NCI-H1092 treated with DMSO at 0.1 percent for 48 hours (cell line): ENCODE data around the gene COL5A1.
"Not testable (repeated sequence)": the region's sequence is repeated elsewhere in the genome, so short reads cannot be mapped to it uniquely, and the experiment has no call there.

Experiments
- DNase-seq: peaks from one replicate; lab custom pipeline; 2025; lab: John Stamatoyannopoulos, UW

COL5A1 gene

DNA sequence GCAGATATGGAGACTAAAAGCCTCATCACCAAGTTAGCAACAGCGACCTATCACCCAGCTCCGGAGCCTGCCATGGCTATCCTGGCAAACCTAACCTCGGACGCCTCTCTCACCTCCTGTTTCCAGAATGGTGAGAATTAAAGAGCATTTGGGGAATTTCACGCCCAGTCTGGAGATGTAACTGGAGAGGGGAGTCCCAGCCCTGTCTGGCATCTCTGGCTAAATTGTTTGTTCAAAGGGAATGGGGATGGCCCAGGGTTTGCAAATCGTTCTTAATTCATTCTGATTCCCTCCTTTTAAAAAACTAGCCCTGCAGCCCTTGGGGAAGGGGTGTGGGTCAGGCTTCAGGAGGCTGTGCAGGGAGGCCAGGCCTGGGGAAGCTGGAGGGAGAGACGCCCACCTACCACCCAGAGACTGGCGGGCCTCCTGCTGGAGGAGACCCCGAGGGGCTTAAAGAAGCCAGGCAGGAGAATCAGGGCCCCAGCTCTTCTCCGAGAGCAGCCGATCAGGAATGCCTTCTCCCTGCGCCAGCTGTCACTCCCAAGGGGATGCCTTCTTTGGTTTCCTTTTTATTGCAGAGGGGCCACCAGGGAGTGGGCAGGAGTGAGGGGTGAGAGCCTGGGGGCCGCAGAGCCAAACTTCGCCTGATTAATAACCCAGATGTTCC is 964 bp upstream of the COL5A1 start:
- no peak for DNase-seq

DNA sequence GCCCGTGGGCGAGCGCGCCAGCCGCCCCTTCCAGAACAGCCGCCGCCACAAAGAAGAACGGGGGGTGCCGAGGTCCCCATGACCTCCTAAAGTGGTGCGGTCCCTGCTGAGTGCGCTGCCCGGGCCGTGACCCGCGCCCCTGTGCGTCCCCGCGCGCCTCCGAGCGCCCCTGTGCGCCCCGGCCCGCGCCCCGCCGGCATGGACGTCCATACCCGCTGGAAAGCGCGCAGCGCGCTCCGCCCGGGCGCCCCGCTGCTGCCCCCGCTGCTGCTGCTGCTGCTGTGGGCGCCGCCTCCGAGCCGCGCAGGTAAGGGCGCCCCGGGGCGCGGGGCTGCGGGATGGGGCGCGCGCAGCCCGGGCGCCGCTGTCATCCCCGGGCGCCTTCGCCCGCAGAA is 384 bp downstream of the COL5A1 start:
- no peak for DNase-seq

DNA sequence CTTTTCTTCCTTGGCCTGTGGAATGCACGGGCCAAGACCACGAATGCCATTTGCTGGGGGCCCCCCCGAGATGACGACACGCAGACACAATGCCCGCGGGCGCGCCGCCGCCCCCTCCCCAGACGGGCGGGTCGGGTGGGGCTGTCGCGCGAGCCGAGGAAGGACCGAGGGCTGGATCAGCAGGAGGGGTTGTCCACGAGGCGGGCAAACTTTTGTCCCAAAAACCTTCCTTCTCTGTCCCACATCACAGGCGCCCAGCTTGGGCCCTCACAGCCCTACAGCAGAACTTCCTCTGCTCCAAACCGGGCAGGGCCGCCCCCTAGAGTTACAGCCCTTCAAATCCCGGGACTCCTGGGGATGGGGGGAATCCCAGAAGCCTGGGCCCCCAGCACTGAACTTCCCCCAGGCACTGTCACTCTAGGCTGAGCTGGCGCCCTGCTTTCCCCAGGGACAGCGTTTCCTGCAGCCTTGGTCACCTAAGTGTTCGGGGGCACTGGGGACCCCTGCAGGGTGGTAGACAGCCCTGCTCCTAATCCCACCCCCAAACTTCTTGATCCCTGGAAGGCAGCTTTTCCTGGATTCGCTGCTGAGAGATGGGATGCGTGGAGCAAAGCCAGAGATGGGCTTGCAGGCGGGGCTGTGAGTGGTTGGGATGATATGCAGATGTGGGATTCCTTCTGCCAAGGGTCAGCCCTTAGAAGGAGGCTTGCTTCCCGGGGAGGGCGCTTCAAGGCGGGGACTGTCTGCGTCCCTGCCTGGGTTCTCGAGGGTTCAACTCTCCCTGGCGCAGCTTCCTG is 980 bp downstream of the COL5A1 start:
- no peak for DNase-seq

DNA sequence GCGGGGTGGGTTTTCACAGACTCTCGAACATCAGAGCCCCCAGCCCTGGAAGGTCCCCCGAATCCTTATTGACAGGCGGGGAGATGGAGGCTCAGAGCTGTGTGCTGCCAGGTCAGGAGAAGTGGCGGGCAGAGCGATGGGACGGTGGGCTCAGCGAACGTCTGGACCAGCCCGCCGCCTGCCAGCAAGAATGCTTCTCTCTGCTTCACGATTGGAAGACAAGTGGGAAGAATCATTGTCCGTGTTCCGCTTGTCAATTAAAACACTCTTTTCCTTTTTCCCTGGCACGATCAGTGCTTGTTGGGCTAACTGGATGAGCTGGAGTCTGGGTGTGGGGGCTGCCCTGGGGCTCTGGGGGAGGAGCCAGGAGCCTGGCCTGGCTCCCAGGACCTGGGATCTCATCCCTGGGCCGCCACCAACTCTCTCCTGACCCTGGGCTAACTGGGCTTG is 1.6 kb downstream of the COL5A1 start:
- DNase-seq = no peak

DNA sequence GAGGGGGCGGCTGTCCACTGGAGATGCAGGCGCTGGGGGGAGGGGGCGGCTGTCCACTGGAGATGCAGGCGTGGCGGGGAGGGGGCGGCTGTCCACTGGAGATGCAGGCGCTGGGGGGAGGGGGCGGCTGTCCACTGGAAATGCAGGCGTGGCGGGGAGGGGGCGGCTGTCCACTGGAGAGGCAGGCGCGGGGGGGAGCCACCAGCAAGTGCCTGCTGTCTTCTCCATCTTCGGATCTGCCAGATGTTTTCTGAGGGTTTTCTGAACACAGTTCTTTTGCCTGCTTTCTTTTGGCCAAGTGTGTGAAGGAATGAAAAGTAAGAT is 2.8 kb downstream of the COL5A1 start:
- not testable (repeated sequence) for DNase-seq

DNA sequence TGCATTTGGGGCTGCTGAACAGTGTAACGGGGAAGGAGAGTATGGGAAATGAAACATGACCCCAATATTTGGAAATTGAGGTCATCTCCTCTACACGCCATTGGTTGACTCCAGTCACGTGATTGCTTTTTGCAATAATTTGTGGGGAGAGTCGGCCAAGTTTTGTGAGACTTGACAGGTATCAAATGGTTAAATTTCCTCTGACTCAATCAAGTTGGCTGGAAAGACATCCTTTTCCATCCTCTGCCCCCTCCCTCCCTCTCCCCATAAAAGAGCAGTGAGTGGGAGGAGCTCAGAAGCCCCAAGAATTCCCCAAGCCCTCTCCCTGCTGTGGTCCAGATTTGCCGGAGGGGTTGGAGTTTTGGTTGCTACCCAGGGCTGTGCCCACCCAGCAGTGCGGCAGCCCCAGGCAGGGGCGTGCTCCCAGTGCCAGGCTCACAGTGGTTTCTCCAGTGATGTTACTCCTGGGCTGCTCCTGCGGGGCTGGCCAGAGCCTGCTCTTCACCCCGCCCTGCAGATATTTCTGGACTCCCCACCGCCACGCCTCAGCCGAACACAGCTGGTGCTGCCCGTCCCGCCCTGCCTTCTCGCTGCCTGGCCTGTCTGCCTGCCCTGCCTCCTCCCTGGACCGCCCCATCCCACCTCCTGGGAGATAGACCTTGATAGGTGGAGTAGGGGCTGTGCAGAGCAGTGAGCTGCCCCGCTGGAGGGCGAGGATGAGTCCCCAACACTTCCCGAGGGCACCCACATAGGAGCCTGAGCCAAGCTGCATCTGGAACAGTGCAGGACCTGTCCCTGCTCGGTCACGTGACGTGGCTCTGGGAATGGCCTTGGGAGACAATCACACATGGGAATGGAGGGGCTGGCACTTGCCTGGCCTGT is 3.4 kb downstream of the COL5A1 start:
- no peak for DNase-seq

DNA sequence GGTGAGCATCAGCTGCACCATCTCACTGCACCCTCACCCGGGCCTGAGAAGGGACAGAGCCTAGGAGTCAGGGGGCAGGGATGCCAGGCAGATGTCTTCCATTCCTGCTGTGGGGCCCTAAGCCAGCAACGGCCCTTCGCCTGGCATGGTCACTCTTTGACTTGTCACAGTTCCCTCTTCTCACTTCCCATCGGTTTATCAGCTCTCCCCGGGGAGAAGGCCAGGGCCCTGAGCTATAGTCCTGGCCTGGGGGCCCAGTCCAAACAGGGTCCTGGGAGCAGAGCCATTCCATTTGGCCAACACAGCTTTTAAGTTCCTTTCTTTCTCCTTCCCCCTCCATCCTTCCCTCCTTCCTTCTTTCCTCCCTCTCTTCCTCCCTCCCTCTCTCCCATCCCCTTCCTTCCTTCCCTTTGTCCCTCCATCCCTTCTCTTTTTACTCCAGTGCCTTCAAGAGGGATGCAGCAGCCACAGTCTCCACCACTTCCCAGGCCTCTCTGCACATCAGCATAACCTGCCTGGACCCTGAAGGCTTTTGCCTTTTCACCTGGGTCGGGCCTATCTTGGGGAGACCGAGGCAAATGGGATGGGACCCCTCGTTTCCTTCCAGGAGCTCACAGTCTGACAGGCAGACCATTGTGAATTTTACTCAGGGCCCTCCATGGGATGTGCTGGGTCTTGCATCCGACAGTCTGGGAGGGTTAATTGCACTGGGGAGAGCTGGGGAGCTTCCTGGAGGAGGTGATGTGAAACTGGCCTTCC is 4.2 kb downstream of the COL5A1 start:
- no peak for DNase-seq

DNA sequence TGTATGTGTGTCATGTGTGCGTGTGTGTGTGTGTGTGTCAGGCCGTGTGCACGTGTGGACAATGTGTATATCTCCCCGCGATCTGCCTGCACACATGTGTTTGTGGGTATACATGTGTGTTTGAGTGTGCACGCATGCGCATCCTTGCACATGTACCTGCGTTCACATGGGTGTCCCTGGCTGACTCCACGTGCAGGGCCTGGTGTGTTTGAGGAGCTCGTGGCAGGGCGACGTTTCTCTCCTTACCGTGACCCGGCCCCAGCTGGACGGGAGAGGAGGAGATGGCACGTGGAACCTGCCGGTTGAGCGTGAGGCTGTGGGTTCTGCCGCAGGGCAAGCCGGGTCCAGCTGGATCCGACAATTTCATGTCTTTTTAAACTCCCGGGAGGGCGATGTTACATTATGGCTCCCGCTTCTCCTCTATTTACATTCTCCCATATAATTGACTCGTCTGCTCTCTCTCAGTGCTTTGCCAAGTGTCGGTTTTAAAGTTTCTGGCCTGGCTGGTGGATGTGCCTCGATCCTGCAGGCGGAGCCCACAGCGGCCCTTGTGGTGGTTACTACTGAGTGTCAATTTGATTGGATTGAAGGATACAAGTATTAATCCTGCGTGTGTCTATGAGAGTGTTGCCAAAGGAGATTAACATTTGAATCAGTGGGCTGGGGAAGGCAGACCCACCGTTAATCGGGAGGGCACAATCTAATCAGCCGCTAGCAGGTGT is 5.9 kb downstream of the COL5A1 start:
- no peak for DNase-seq

DNA sequence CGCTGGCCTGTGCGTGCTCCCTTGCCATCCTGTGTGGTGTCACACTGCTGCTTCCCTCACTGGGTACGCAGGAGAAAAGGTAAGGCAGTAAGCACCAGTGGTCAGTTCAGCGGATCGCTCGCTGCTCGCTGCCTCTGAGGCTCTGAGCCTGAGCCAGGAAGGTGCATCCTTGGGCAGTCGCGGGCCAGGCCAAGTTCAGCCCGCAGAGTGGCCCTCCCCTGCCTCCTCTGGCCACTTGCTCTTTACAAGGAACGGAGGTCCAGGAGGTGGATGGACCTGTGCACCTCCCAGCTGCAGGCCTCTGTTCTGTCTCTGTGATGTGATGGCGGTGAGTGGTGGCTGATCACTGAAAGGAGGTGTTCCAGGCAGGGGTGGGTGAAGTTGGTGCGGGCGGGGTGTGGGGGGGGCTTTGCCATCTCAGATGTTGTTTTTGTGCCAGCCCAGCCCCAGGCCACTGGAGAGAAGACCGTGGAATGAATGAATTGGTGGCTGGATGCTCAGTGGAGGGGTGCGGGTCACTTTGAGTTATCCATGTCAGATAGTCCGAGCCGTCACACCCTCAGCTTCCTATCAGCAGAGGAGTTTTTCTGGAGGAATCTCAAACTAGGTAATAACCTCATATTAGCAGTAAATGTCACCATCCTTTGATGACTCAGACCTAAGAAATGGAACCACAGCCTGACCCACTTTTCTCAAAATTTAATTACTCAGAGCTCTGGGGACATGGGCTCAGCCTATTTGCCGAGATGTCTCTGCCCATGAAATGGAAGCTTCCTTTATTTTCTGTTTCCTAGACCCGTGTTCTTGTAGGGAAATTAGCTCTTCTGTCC is 7.3 kb downstream of the COL5A1 start:
- DNase-seq = no peak

DNA sequence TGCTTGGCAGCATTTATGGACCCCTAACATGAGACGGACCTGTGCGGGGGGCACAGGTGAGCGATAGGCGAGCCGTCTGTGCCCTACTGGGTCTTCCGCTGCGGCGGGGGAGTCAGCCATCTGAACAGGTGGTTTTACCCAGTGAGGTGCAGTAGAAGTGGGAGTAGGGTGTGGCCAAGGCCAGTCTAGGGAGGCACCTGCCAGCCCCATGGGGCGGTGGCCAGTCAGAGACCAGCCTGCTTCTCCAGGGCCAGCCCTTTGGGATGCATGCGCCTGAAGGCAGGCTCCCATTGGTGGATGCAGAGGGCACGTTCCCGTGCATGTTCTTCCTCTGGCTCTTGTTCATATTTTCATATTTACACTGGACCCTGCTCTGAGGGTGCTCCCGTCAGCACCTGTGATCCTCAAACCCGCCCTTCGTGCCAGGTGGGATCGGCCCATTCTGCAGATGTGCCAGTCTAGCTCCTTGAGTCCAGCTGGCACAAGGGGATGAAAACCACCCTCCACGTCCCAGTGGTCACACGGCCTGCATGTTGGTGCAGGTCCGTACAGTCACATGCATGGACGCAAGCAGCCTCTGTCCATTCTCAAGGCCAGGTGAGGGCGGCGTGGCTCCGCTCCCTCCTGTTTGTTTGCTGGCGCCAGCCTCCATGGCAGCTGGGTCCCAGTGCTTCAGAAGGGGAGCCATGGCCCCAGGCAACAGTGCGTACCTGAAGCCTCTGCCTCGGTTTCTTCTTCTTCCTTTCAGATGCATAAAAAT is 9.0 kb downstream of the COL5A1 start:
- no peak for DNase-seq

DNA sequence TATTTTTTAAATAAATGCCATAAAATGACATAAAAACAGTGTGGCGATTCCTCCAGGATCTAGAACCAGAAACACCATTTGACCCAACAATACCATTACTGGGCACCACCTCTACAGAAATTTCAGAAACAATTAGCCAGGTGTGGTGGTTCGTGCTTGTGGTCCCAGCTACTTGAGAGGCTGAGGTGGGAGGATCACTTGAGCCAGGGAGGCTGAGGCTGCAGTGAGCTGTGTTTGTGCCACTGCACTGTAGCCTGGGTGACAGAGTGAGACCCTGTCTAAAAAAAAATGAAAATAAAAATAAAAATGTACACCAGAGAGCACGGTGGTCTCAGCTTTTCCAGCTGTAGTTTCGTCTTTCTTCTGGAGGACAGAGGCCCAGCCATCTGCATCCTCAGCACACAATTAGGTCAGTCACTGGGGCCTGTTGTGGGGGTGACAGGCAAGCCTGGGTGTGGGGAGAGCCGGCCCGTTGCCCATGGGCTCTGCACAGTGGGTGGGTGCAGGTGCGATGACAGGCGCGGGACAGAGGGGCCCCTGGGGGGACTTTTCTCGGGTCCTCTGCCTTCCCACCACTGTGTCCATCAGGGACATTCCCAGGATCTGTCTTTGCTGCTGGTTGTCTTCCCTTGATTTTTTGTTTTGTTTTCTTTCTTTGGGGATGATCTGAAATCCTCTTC is 9.8 kb downstream of the COL5A1 start:
- DNase-seq = no peak

DNA sequence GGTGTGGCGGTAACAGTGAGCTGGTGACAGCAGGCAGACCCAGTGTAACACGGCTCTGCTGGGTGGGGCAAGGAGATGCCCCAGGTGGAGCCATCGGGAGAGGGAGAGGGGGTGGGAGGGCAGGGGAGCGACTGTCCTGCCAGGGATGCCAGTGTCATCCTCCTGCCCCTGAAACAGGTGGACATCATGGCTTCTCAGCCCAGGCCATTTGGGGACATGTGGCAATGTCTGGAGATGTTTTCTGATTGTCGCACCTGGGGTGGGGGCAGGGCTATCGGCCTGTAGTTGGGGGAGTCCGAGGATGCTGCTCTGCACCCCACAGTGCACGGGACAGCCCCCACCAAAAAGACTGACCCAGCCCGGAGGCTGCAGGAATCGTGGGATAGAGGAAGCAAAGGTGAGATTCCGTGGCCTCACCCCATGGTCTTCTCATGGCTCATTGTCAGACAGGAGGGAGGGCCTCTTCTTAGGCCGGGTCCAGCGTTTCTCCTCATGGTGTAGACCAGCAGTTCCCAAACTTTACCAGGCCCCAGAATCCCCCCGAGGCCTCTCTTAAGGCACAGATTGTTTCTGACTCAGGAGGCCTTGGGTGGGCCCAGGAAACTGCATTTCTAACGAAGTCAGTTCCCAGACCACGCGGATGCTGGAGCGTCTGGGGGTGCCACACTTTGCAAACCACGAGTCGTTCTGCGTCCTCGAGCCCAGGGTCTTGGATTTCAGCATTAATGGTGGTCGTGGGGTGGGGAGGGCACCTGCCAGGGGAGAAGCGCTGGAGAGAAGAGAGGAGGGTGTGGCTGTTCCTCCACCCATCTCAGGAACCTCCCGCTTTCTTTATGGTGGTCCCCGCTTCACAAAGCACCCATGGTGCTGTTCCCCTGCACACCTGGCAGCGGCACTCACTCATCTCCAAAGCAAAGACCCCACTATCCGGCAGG is 11.0 kb downstream of the COL5A1 start:
- DNase-seq = no peak

DNA sequence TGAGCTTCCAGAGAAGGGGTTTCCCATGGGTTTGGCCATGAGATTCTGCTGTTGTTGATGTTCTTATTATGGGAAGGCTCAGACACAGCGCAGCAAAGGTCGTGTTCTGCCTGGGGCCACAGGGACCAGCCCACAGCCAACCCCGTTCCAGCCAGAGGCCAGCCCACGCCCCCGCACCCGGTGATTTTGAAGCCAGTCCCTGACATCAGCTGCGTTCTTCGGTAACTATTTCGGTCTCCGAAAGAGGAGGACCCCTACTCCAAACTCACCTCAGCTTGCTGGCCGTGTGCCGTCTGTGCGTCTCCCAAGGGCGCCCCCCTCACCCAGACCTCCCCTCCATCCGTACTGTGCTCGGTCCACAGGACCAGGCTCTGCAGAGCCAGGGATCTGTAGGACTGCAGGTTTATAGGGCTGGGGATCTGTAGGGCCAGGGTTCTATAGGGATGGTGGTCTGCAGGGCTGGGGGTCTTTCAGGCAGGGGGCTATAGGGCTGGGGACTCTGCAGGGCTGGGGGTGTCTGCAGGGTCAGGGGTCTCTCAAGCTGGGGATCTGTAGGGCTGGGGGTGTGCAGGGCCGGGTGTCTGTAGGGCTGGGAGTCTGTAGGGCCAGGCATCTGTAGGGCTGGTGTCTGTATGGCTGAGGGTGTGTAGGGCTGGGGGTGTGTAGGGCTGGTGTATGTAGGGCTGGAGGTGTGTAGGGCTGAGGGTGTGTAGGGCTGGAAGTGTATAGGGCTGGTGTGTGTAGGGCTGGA is 11.8 kb downstream of the COL5A1 start:
- no peak for DNase-seq

DNA sequence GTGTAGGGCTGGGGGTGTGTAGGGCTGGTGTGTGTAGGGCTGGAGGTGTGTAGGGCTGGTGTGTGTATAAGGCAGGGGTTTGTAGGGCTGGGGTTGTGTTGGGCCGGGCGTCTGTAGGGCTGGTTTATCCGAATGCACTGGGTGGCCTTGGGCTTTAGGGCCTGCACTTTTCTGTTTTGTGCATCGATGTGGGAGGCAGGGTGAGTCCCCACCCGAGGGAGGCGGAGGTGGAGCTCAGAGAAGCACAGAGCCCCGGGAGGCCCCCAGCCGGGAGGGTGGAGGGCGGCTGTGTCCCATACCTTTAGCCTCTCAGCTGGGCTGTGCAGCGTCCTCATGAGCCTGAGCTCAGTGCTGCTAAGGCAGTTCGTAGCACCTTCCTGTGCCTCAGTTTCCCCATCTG is 13.5 kb downstream of the COL5A1 start:
- no peak for DNase-seq

DNA sequence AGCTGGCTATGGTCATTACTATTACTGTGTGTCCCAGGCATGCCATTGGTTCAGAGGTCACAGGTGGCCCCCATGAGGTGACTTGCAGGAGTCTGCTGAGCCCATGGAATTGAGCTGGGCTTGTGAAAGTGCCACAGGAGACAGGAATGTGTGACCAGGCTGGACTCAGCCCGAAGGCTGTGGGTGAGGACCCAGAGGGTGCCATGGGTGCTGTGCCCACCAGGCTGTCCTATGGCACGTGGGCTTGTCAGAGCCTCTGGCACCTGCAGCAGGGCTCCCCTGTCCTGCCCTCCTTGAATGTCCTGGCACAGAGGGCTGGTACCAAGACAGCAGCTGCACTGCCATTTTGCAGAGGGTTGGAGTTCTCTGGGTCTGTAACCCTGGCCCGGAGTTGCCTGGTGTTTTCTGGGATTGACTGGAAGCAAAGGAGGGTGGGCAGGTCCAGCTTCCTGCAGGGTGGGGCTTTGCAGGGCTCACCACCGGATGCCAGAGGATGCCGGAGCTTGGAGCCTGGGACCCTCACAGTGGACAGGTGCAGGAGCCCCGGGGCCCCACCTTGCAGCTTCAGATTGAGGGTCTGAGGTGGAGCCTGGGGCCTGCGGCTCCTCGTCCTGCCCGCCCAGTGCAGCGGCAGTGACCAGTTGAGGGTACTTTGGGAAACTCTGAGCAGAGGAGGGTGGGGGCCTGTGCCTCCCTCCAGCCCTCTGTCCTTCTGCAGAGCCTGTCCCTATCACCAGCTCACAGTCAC is 14.2 kb downstream of the COL5A1 start:
- no peak for DNase-seq

DNA sequence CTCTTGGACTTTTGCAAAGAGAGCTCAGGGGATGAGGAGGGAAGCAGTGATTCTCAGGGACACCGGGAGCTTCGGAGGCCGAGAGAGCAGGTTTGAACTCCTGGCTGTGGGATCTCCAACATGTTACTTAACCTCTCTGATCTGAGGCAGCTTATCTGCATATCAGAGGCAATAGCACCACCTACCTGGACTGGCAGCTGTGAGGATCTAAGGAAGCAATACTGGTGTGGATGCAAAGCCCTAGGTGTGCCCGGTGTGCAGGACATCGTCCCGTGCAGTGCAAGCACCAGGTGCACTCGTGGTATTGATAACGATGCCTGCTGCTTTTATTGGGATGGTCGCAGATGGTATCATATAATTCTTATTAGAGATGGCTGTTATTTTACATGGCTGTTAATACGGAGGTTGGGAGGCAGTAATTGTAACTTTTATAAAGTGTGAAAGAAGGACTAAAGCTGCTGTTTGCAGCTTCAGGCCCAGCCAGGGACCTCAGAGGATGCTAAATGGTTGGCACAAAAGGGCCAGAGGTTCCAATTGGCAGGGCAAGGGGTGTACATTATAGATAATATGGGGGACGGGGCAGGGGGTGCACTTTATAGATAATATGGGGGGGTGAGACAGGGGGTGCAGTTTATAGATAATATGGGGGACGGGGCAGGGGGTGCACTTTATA is 14.9 kb downstream of the COL5A1 start:
- peak; percentile 34 for DNase-seq
